HG03045 (cell line): Measurements from ENCODE around the gene EFCAB14.
"Not testable (repeated sequence)": the region's sequence is repeated elsewhere in the genome, so short reads cannot be mapped to it uniquely, and the experiment has no call there.

Source experiments
- ATAC-seq: cut with Tn5 transposase; IDR thresholded peaks from one replicate; pipeline ENCODE4 v1.9.1; 2021; ENCODE audit warnings: mild to moderate bottlenecking, moderate library complexity; ENCODE audit not compliant: unreplicated experiment

EFCAB14 gene

DNA sequence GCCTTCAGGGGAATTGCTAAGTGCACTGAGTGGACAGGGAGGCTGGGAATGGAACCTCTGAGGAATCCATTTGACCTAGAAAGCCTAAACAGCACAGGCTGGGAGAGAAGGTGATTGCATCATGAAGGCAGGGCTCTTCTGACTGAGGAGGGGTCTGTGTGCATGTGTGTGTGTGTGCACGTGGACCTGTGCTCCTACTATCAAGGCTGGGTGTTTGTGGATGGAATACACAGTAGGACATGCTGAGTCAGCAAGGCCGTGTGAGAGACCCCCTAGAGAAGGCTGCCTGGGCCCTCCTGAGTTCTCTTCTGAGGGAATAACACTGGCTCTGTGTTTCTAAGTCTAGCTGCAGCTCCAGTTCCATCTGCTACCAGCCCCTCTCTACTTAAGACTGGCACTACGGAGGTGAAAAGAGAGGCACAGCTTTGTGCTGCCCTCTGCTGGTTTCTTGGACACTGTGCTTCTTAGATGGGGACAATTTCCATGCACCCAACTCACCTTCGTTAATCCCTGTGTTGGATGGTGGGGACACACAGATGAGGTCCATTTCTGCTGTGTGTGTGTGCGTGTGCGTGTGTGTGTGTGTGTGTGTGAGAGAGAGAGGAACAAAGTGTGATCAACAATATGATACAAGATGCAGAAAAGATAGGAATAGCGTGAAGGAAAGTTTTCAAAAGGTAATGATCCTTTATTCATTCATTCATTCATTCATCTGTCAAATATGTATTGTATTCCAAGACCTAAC is 6.2 kb upstream of the EFCAB14 start:
- peak; percentile 55 for ATAC-seq

- ATAC-seq = no peak
Observed at GRCh38 chr1:46723901-46724300, 5.0 kb upstream of the EFCAB14 start.

- ATAC-seq = no peak
Observed at GRCh38 chr1:46721686-46722205, 2.8 kb upstream of the EFCAB14 start.

GRCh38 chr1:46721204-46721603 is 2.3 kb upstream of the EFCAB14 start:
- ATAC-seq = no peak

- ATAC-seq = not testable (repeated sequence)
Observed at GRCh38 chr1:46720319-46720718, 1.4 kb upstream of the EFCAB14 start.

- ATAC-seq = no peak
Observed at GRCh38 chr1:46719689-46720088, 775 bp upstream of the EFCAB14 start.

DNA sequence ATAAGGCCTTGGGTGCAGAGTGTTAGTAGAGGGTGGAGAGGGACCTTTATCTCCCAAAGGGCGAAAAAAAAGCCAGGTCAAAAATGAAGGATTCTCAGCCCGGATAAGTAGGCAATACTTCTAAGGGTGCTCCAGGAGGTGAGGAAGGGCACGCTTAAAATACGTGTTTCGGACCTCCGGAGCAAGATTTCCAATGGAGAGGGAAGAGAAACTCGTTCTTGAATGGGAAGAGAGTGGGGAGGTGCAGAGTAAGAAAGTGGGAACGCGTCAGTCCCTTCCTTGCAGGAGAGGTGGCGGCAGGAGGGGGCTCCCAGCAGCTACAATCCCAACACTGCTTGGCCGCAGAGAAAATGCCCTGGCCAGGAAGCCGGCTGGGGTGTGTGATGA is 581 bp downstream of the EFCAB14 start:
- no peak for ATAC-seq

GRCh38 chr1:46717654-46718053 is 1.3 kb downstream of the EFCAB14 start:
- no peak for ATAC-seq

DNA sequence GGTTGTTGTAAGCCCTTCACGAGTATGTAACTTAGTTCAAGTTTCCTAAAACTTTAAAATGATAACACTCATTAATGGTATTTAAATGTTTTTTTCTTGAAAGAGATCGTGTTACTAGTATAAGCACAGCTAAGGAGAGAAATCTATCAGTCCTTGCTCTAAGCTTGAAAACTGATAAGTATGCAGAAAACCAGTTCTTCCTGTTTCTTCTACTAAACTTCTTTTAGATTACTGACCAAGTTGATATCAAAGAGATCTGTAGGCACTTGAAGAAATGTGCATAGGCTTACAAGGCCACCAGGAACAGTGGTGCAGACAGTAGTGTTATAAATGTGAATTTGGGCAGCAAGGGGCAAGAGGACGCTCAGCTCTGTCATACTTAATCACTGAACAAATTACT is 3.9 kb downstream of the EFCAB14 start:
- ATAC-seq = no peak

- ATAC-seq = no peak
Observed at GRCh38 chr1:46708121-46708520, 10.8 kb downstream of the EFCAB14 start.

DNA sequence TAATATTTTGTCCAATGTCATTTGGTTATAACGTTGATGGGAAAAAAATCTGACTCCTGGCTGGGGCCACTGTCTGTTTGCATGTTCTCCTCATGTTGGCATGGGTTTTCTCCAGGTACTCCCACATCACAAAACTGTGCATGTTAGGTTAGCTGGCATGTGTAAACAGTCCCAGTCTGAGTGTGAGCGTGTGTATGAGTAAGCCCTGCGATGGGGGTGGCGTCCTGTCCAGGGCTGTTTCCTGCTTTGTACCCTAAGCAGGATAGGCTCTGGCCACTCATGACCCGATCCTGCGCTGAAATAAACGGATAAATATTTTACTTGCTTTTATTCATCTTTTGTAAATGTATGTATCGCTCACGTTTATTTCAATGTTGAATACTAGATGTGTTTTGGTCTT is 13.5 kb downstream of the EFCAB14 start:
- no peak for ATAC-seq

GRCh38 chr1:46703927-46704641 is 14.8 kb downstream of the EFCAB14 start:
- ATAC-seq = no peak

DNA sequence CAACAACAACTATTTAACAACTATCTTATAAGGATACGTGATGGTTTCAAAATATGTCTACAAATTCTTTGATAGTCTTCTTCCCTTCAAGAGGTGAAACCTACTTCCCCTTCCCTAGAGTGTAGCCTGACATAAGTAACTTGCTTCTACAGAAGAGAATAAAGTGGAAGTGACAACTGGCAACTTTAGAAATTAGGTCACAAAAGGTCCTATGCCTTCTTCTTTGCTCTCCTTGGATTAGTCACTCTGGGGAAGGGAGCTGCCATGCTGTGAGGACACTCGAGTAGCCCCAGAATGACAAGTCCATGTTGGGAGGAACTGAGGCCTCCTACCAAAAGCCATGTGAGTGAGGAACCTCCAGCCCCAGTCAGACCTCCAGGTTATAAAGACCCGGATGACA is 19.2 kb downstream of the EFCAB14 start:
- ATAC-seq = no peak

DNA sequence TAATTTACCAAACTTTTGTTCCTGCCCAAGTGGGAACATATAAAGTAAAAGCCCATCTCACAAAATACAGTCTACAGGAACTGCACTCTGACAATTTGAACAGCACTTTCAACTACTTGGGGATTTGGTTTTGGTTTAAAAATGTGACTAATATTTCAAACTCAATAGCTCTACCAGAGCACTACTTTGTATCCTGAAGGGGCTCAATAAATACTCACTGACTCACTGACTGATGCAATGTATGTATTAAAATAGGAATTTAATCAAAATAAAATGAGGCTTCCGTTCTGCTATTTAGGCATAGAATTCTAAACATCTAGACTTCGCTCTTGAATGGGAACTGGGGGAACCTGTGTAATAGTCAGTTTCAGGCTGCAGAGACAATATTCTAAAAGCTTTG is 21.9 kb downstream of the EFCAB14 start:
- ATAC-seq = no peak

DNA sequence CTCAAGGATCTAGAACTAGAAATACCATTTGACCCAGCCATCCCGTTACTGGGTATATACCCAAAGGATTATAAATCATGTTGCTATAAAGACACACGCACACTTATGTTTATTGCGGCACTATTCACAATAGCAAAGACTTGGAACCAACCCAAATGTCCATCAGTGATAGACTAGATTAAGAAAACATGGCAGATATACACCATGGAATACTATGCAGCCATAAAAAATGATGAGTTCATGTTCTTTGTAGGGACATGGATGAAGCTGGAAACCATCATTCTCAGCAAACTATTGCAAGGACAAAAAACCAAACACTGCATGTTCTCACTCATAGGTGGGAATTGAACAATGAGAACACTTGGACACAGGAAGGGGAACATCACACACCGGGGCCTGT is 24.2 kb downstream of the EFCAB14 start:
- not testable (repeated sequence) for ATAC-seq

- no peak for ATAC-seq
Observed at GRCh38 chr1:46692811-46693770, 25.8 kb downstream of the EFCAB14 start.

- ATAC-seq = no peak
Observed at GRCh38 chr1:46691997-46692790, 26.7 kb downstream of the EFCAB14 start.

- no peak for ATAC-seq
Observed at GRCh38 chr1:46690931-46691421, 27.9 kb downstream of the EFCAB14 start.

GRCh38 chr1:46689897-46690296 is 29.0 kb downstream of the EFCAB14 start:
- ATAC-seq = no peak

DNA sequence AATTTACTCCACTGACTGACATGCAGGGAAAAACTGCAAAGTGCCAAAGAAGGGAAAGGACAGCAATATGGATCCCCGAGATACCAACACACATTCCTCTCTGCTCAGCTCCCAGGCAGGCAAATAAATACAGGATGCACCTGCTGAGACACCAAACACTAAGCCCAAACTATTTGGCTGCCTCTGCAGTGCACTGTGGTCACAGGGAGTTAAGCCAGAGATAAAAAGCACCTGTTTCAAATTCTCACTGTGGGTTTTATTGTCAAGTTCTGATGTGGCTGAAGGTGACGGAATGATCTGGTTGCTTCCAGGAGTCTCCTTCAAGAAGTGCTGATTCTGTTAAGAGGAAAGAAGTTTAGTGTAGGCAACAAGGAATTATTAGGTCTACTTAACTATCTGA is 29.6 kb downstream of the EFCAB14 start:
- no peak for ATAC-seq
